Right cardiac atrium (tissue), 5 donors: ENCODE data around the gene NOL4L. TPM values are rescaled to one million over a fixed set of nuclear protein-coding genes. Genes with fewer than 3 reads are reported as not detected.

Experiments
- ATAC-seq, 2 donors: fragments of 200-7000 bp; cut with Tn5 transposase; one replicate each; pipeline versions ENCODE4 v1.8.0 to v1.9.1; 2020; ENCODE audit warnings: moderate library complexity in 2 of 2, mild to moderate bottlenecking in 1 of 2
- DNase-seq, 3 donors: peaks; one replicate each; pipeline ENCODE4 v3.0.0-alpha.2; 2020
- H3K27ac ChIP-seq: one replicate; pipeline ENCODE4 v1.5.1; 2013; ENCODE audit warnings: mild to moderate bottlenecking, low read length, control low read depth, moderate library complexity
- H3K27me3 ChIP-seq: one replicate; pipeline ENCODE4 v1.6.1; 2013; ENCODE audit not compliant: control insufficient read depth, insufficient read depth
- H3K4me1 ChIP-seq: one replicate; pipeline ENCODE4 v1.6.1; 2013; ENCODE audit warnings: low read length; ENCODE audit not compliant: control insufficient read depth, insufficient read depth
- H3K4me3 ChIP-seq: one replicate; pipeline ENCODE4 v1.5.1; 2013; ENCODE audit warnings: low read length, control low read depth
- H3K9me3 ChIP-seq: one replicate; pipeline ENCODE4 v1.6.1; 2013; ENCODE audit warnings: low read length; ENCODE audit not compliant: control insufficient read depth
- WGBS: extraction: QIAGEN DNeasy Blood & Tissue Kit; methylation state at CpG from one replicate; pipeline ENCODE4 v1.1.7; 2013; 5-methylcytosine and 5-hydroxymethylcytosine counted together
- intact Hi-C, 4 donors: fragments of 100-400 bp; cut with DNase I; formaldehyde crosslinking; loops; one replicate each; pipeline versions ENCODE4 v1.11.0 to v1.14.0; 2022 to 2023
- polyA plus RNA-seq: library from polyadenylated mRNA; stranded (reverse); fragments of 200-250 nt; gene quantifications from one replicate; pipeline ENCODE4 v1.2.3, GENCODE V29; 2013
- total RNA-seq, 4 donors: library from RNA; stranded (reverse); fragmentation: NEBNext Ultra II Directional; extraction: Animal tissue kit (Norgen Biotek cat#: 25700); gene quantifications; one replicate each; pipeline ENCODE4 v1.2.1, GENCODE V29; 2021
- donor health status: healthy with polysubstance abuse.
- donor health status: DM: no; HTN: yes; CAD: no.
- donor health status: DM: no; HTN: no; CAD: no.
- donor health status: DM: no; HTN: yes; CAD: no; lungs with severe emphysema.
- donor health status: DM: yes; HTN: yes; CAD: no.

NOL4L gene
- total and polyA plus RNA-seq, 5 donors: 6.5 to 10.9 (median 8.3) TPM

DNA sequence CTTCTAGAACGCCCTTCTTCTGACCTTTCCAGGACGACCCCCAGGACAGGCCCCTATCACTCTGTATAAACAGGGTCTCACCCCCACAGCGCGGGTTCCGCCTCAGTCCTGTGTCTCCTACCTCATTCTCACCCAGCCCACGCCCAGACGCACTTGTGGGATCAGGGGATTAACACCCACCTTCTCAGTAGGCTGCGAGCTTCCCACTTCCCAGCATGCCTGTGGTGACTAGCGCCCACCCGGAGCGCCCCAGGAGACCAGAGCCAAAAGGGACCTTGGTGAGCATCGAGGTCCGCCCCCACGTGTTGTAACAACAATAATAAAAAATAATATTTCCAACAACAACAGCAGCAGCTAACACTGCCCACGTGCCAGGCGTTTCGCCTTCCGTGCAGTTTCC is 40.9 kb upstream of the NOL4L start:
- ATAC-seq: no peak
- WGBS: 83% methylated on average over 18 of the region's 18 CpGs

DNA sequence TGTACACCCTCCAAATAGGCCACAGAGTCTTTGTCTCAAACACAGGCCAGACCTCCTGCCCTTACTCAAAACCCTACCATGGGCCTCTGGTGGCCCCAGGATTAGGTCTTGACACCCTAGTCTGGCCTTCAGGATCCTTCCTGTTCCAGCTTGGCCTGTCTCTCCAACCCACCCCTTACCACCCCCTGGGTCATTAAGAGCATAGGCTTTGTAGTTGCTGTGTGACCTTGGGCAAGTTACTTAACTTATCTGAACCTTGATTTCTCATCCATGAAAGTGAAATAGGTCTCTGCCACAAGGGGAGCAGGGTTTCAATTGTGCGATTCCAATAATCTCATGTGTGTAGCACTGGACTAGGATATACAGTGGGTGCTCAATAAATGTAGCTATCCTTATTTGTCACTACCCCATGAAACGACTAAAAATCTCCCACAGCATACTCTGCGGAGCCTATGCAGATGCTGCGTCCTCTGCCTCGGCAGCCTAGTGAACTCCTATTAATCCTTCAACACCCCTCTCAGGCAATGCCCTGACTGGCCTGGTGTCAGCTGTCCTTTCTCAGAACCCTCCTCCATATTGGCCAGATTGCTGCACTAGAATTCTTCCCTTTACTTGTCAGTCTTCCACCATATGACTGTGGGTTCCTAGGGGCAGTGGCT is 39.7 kb upstream of the NOL4L start:
- intact Hi-C loops: no loop called here
- Histone ChIP-seq H3K9me3 (no peaks in the 10 kb centered on the region), H3K27ac (no peak overlapping the region), H3K4me3 (no peak overlapping the region), H3K4me1 (peaks cover 5% of the 10 kb centered on the region), H3K27me3 (no peaks in the 10 kb centered on the region)
- peak in 1 of 3 donors; percentile 9 for DNase-seq
- no peak for ATAC-seq
- 96% methylated on average over 5 of the region's 5 CpGs for WGBS

More for the DNA sequence above, 40.9 kb upstream of the NOL4L start:
- H3K9me3 ChIP-seq: no peaks in the 10 kb centered on the region
- no peaks in the 10 kb centered on the region for H3K27me3 ChIP-seq
- no peak overlapping the region for H3K4me3 ChIP-seq
- no peak overlapping the region for H3K27ac ChIP-seq
- DNase-seq: peak in 1 of 3 donors; percentile 37
- intact Hi-C loops: no loop called here
- peaks cover 5% of the 10 kb centered on the region for H3K4me1 ChIP-seq

DNA sequence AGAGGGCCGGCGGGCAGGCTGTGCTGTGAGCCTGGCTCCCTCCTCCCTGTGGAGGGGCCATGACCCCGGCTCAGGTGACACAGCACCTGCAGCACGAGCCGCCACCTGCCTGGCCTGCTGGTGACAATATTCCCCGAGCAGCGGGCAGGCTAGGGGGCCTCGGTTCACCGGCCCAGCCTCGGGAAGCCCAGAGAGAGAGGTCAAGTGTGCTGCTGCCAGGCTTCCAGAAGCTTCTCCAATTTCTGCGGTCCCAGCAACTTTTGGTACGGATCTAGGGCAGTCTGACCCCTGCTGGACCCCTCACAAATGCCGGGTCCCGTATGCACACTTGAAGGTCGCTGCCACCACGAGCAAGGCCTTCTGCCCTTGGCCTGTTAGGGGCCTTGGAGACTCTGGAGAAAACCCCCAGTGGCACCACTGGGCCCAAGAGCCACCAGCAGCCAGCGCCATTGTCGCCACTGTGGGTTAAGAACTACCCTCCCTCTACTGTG is 38.6 kb upstream of the NOL4L start:
- peaks cover 5% of the 10 kb centered on the region for H3K4me1 ChIP-seq
- intact Hi-C loops: no loop called here
- DNase-seq (peak in 1 of 3 donors; percentile 24), ATAC-seq (no peak)
- 57% methylated on average over 18 of the region's 18 CpGs for WGBS
- no peak overlapping the region for H3K4me3 ChIP-seq
- H3K27me3 ChIP-seq: no peaks in the 10 kb centered on the region
- H3K9me3 ChIP-seq: no peaks in the 10 kb centered on the region
- H3K27ac ChIP-seq: no peak overlapping the region

DNA sequence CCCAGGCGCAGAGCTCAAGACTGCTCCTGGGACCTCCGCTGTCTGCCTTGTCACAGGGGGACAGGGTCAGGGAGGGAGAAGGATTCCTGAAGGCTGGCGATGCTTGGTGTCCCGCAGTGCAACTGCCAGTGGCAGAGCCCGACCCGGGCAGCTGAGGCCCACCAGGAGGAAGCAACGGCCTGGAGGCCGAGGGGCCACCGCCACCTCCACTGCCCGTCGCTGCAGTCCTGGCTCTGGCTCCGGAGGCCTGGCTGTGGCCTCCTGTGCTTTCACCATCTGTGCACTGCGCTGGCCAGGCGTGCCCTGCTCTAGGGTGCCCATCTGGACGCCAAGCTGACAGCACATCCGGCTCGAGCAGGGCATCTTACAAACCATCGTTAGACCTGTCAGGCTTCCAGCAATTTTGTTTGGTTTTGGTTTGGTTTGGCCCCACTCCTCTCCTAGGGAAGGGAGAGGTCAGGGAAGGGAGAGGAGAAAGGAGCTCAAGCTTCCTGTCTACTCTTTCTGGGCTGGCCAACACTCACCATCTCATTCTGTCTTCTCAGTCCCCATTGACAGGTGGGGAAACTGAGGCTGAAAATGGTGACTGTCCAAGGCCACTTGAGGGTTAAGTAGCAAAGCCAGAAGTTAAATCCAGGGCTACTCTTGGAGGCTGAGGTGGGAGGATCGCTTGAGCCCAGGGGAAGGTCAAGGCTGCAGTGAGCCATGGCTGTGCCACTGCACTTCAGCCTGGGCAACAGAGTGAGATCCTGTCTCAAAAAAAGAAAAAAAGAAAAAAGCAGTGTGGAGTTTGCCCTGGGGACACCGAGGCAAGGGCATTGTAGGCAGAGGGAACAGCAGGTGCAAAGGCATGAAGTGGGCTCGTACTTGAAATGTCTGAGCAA is 37.7 kb upstream of the NOL4L start:
- DNase-seq: no peak
- H3K27me3 ChIP-seq: no peaks in the 10 kb centered on the region
- H3K4me3 ChIP-seq: no peak overlapping the region
- peaks cover 5% of the 10 kb centered on the region for H3K4me1 ChIP-seq
- 79% methylated on average over 21 of the region's 21 CpGs for WGBS
- H3K9me3 ChIP-seq: no peaks in the 10 kb centered on the region
- intact Hi-C loops: no loop called here
- no peak for ATAC-seq
- H3K27ac ChIP-seq: no peak overlapping the region

DNA sequence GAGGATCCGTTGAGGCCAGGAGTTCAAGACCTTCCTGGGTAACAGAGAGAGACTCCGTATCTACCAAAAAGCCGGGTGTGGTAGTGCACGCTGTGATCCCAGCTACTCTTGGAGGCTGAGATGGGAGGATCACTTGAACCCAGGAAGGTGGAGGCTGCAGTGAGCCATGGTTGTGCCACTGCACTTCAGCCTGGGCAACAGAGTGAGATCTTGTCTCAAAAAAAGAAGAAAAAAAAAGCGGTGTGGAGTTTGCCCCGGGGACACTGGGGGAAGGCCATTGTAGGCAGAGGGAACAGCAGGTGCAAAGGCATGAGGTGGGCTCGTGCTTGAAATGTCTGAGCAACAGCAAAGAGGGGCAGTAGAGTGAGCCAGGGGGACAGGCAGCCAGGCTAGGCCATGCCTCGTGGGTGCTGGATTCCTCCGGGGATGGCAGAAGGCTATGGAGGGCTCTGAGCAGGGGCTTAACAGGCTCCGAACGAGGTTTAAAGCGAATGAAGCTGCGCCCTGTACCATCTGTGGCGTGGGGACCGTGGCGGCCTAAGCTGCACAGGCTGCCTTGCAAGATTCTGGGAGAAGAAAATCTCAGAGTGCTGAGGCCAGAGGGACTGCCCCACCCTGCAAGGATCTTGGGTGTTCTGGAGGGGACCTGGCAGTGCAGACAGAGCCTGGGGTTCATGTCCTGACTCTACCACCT is 36.9 kb upstream of the NOL4L start:
- intact Hi-C loops: no loop called here
- WGBS: 83% methylated on average over 16 of the region's 16 CpGs
- DNase-seq: peak in 1 of 3 donors; percentile 10

DNA sequence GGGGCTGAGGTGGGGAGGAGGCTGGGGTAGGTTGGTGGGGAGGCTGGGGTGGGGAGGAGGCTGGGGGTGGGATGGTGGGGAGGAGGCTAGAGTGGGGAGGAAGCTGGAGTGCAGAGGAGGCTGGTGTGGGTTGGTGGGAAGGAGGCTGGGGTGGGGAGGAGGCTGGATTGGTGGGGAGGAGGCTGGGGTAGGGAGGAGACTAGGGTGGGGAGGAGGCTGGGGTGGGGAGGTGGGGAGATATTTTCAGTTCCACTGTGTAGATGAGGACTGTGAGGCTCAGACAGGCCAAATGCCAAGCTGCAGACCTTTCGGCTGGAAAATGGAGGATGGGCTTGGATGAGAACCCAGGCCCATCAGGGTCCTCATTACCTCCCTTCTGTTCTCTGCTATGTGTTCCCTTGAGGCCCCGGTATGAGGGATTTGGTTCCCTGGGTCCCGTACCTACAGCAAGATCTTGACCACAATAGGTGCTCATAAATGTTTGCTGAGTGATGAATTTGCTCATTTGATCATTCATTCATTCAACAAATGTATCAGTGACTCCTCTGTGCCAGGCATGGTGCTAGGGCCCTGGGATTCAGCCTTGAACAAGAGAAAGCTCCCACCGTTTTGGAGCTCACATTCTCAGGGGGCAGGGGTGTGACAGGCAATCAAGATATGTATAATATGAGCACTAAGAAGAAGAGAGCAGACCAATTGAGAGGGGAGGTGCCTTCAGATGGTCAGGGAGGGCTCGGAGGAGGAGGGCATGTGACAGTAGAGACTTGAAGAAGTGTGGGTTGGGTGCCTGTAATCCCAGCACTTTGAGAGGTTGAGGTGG is 36.1 kb upstream of the NOL4L start:
- intact Hi-C loops: no loop called here
- 67% methylated on average over 5 of the region's 5 CpGs for WGBS

More for the DNA sequence above, 36.9 kb upstream of the NOL4L start:
- Histone ChIP-seq H3K4me3 (no peak overlapping the region), H3K4me1 (peaks cover under 1% of the 10 kb centered on the region), H3K27ac (no peak overlapping the region), H3K9me3 (no peaks in the 10 kb centered on the region), H3K27me3 (no peaks in the 10 kb centered on the region)
- ATAC-seq: no peak

DNA sequence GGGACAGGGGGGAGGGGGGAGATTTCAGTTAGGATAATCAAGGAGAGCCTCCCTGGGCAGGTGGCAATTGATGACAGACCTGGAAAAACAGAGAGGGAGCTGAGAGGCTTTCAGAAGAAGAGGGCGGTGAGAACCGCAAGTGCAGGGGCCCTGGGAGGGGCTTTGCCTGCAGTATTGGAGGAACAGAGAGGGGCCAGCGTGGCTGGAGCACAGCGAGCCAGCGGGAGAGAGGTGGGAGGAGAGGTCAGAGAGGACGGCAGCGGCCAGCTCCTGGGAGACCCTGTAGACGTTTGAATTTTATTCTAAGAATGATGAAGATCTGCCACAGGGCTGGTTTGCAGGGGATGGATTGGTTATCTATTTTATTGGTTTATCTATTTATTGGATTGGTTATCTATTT is 34.5 kb upstream of the NOL4L start:
- intact Hi-C loops: no loop called here
- DNase-seq (peak in 1 of 3 donors; percentile 11), ATAC-seq (no peak)
- H3K4me1 ChIP-seq: no peaks in the 10 kb centered on the region
- H3K27ac ChIP-seq: no peak overlapping the region
- WGBS: 24% methylated on average over 8 of the region's 8 CpGs
- H3K4me3 ChIP-seq: no peak overlapping the region
- no peaks in the 10 kb centered on the region for H3K9me3 ChIP-seq
- no peaks in the 10 kb centered on the region for H3K27me3 ChIP-seq

More for the DNA sequence above, 36.1 kb upstream of the NOL4L start:
- peak; percentile 55 to 67 for ATAC-seq
- Histone ChIP-seq H3K9me3 (no peaks in the 10 kb centered on the region), H3K27me3 (no peaks in the 10 kb centered on the region), H3K27ac (no peak overlapping the region), H3K4me1 (no peaks in the 10 kb centered on the region), H3K4me3 (no peak overlapping the region)
- peak in 1 of 3 donors; percentile 34 for DNase-seq

DNA sequence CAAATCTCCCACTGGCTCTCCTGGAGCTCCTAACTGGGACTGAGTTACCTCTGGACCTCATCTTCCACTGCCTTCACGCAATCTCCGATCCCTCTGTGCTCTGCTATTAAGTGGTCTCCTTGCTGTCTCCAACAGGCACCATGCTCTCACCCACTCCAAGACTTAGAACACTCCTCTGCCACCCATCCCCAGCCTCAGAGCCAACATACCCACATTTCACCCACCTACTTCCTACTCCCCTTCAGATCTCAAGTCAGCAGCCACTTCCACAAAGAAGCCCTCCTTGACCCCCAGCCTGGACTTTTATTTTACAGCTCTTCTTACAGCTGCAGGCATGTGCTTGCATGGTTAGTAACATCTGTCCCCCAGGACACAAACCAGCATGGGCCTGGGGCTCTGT is 29.6 kb upstream of the NOL4L start:
- 97% methylated on average over 2 of the region's 2 CpGs for WGBS
- H3K4me3 ChIP-seq: no peak overlapping the region
- no peaks in the 10 kb centered on the region for H3K4me1 ChIP-seq
- H3K9me3 ChIP-seq: no peaks in the 10 kb centered on the region
- no peak overlapping the region for H3K27ac ChIP-seq
- intact Hi-C loops: no loop called here
- no peak for ATAC-seq
- no peaks in the 10 kb centered on the region for H3K27me3 ChIP-seq
- no peak for DNase-seq

DNA sequence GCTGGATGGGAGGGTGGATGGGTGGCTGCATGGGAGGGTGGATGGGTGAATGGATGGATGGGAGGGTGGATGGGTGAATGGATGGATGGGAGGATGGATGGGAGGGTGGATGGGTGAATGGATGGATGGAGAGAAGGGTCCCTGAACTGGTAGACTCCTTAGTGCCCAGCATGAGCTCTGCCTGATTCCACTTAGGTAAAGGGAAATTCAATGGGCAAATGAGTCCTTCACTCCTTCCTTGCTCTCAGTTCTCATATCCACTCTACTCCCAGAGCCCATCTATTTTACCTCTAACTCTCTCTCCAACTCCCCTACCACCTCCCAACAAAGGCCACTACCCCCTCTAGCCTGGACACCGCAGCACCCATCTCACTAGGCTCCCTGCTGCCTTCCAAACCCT is 29.2 kb upstream of the NOL4L start:
- ATAC-seq: no peak
- Histone ChIP-seq H3K4me1 (no peaks in the 10 kb centered on the region), H3K27ac (no peak overlapping the region), H3K4me3 (no peak overlapping the region), H3K9me3 (no peaks in the 10 kb centered on the region), H3K27me3 (no peaks in the 10 kb centered on the region)
- DNase-seq: no peak
- WGBS: 97% methylated on average over 1 of the region's 1 CpG
- intact Hi-C loops: no loop called here
